GM18511 (cell line): ENCODE data around the gene DIP2B.

ENCODE experiments used
- ATAC-seq: cut with Tn5 transposase; IDR thresholded peaks from one replicate; pipeline ENCODE4 v1.9.1; 2021; ENCODE audit warnings: mild to moderate bottlenecking, moderate library complexity; ENCODE audit not compliant: unreplicated experiment

The DIP2B gene

DNA sequence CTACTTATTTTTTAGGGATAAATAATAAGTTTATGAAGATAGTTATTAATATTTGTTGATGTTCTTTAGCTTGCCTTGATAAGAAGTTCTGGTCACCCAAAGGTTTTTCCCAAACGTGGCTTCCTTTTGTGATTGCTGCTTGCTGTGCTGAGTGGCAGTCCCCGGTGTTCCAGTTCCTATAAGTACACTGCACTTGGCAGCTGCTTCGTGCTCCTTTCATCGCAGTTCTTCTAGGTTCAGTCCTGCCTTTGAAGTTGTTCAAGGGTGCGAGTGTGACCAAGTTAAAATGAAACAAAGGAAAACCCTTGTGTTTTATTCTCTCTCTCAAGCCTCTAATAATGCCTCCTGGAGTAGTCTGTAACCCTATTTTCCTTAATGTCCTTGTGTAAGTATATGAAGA is 130.6 kb downstream of the DIP2B start:
- no peak for ATAC-seq

- ATAC-seq, result no peak
Measured at GRCh38 chr12:50635857-50636256, 131.1 kb downstream of the DIP2B start.

DNA sequence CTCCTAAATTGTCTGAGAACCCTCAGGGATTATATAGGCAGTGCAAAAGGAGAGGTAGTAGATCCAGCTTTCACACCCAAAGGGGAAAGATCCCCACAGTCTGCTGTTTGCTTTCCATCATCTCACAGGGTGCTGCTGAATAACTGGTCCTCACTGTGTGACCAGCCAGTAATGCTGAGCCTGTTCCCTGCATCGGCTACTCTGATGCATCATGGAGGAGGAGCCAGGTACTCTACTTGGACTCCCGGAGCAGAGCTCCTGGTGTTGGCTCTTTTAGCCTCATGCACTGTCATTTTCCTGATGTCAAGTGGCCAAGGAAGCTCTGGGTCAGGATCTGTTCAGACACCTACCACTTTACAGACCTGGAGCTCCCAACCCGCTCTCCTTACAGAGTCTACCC is 131.7 kb downstream of the DIP2B start:
- ATAC-seq, result no peak

GRCh38 chr12:50637870-50638481 is 133.2 kb downstream of the DIP2B start:
- no peak for ATAC-seq

GRCh38 chr12:50638482-50638880 is 133.7 kb downstream of the DIP2B start:
- no peak for ATAC-seq

DNA sequence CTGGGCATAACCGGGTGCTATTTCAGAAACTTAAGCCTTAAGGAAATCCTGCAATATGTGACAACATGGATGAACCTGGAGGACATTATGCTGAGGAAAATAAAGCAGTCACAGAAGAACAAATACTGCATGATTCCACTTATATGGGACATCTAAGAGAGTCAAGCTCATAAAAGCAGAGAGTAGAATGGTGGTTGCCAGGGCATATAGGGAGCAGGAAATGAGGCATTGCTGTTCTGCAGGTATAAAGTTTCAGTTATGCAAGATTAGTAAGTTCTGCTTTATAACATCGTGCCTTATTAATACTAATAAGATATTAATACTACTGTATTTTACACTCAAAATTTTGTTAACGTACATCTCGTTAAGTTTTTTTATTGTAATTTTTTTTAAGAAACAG is 134.9 kb downstream of the DIP2B start:
- no peak for ATAC-seq

DNA sequence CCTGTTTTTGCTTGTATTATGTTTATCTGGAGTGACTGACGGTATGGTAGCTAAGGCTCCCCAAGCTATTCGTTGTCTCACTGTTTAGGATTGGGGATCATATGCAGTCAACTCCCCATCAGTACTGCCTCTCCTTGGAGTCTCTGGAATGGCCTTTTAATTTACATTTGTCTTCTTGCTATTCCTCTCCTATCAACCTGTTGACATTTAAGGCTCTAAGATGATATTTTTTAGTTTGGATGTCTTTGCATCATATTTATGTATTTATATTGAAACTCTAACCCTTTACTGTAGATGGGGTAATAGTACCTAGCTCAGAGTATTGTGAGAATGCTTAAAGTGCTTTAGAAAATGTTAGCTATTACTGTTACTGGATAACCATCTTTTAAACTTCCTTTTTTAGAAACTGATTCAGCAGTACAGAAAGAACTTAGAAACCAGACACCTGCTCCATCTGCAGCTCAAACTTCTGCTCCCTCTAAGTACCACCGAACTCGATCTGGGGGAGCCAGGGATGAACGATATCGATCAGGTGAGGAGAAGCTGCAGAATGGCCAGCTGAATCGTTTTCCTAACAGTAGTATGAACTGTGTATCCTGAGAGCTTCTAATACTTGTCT is 135.6 kb downstream of the DIP2B start:
- no peak for ATAC-seq

DNA sequence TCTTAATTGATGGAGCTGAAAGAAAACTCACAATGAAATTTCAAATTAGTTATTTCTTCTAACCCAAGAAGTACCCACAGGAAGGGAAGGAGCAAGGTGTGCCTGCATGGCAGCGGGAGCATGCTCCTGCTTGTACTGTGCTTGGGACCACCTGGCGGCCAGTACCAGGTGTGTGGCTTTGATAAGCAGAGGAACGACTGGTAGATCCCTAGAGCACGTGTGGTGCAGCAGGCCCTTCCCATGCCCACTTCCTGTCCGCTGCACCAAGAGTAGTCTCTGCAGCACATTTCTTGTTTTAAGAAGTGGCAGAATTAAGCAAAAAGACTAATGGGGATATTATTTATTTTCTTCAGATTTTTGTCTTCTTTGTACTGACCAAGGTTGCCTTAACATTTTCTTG is 136.8 kb downstream of the DIP2B start:
- ATAC-seq, result no peak

DNA sequence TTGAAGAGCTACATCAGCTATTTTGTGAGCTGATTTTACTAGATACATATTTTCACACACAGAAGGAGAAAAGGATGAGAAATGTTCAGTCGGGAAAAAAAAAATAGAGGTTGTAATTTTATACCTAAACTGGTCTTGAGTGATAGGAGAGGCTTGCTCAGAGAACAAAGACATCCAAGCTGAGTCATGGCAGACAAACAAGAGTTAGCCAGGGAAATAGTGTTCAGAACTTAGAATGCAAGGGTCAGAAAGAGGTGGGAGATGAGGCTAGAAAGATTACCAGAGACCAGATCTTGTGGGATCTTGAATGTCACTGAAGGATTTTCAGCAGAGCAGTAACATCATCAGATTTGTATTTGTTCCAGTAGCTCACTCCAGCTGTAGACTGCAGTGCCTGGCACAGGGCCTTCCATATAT is 137.3 kb downstream of the DIP2B start:
- no peak for ATAC-seq

GRCh38 chr12:50642761-50643160 is 138.0 kb downstream of the DIP2B start:
- no peak for ATAC-seq

GRCh38 chr12:50647031-50647430 is 142.2 kb downstream of the DIP2B start:
- ATAC-seq, result no peak

DNA sequence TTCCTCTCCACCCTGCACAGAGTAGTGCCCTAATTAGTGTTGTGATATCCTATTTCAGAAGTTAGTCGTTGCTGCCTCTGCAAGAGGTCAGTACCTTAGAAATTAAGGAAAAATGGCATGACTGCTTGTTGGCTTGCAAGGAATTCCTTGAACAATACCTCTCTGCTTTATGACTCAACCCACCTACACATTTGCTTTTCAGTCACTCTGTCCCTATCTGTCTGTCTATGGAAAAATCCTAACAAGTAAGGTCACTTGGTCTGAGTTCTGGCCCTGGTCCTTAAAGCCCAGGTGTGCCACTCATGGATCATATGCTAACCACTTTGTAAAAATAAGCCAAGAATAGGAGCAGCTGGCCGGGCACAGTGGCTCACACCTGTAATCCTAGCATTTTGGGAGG is 142.7 kb downstream of the DIP2B start:
- no peak for ATAC-seq

DNA sequence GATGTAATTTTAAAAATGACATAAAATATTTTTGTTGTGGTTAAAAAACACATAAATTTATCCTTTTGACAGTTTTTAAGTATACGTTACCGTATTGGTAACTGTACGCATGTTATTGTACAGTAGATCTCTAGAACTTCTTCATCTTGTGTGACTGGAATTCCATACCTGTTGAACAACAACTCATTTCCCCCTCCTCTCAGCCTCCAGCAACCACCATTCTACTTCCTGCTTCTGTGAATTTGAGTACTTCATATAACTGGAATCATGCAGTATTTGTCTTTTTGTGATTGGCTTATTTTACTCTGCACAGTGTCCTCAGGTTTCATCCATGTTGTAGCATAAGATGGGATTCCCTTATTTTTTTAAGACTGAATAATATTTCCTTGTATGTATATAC is 145.5 kb downstream of the DIP2B start:
- no peak for ATAC-seq

DNA sequence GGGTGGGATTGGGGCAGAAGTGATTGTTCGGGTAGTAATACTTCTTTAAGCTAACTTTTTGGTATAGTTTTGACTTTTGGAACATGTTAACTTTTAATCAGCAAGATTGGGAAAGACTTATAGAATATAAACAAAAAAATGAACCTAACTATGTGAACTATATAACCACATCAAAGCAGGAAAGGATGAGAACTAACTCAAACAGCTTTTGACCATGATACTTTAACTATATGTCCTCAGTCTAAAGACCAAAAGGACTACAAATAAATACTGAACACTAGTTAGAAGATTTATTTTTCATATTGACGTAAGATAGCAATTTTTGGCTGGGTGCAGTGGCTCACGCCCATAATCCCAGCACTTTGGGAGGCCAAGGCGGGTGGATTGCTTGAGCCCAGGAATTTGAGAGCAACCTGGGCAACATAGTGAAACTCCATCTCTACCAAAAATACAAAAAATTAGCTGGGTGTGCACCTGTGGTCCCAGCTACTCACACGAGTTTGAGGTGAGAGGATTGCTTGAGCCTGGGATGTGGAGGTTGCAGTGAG is 150.7 kb downstream of the DIP2B start:
- ATAC-seq, result no peak

DNA sequence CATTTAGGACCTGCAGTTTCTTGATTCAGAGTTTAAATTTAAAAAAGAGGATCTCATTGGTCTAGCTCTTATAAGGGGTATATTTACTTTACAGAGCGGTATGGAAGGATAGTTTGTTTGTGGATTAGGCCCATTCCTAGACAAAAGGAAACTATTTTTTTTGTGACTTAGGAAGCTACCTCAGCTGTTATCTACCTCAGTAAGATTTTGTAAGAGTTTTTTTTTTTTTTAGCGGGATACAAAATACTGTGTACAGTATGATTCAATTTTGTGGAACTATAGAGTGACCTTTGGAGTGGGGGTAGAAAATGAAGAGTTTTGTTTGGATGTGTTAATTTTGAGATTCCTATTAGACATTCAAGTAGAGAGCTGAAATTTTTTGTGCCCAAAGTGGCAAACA is 154.5 kb downstream of the DIP2B start:
- no peak for ATAC-seq

DNA sequence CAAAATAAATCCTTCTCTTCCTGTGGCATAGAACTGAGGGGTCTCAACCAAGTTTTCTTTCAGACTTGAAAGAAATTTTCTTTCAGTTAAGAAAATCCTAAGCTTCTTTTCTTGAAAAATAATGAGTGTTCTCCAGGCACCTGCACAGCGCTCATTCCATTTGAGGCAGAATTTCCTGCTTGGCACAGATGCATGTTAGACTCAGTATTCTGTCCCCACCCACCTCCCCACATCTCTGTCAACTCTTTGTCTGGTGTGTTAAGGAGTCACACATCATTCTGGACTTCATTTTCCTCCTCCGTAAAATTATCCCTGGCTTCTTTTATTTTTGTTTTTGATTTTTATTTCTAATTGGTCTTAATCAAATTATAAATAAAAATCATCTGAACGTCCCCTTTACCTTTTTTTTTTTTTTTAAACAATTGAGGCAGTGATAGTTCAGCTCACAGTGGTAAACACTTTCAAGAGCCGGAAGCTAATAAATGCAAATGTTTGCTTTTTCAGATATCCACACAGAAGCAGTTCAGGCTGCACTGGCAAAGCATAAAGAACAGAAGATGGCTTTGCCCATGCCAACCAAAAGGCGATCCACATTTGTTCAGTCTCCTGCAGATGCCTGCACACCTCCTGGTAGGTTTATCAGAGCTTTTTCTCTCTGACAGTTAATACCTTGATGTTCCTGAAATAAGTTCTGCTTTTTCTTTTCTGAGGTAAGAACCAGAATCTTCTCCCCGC is 155.1 kb downstream of the DIP2B start:
- no peak for ATAC-seq

DNA sequence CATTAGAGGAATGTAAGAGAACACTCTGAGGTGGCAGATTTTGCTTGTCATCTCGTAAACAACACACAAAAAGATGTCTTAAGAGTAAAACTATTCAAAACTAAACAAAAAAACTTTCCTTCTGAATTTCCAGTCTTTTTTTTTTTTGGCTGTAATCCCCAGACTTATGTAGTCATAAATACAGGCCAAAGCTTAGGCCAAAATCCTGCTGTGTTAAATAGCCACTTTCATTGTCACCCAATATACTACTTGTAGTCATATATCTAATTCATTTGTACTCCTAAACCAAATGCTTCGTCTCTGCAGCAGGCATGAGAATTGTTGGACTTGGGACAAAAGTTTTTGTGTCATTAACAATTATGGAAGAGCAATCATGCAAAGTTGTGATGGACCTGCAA is 155.6 kb downstream of the DIP2B start:
- no peak for ATAC-seq

DNA sequence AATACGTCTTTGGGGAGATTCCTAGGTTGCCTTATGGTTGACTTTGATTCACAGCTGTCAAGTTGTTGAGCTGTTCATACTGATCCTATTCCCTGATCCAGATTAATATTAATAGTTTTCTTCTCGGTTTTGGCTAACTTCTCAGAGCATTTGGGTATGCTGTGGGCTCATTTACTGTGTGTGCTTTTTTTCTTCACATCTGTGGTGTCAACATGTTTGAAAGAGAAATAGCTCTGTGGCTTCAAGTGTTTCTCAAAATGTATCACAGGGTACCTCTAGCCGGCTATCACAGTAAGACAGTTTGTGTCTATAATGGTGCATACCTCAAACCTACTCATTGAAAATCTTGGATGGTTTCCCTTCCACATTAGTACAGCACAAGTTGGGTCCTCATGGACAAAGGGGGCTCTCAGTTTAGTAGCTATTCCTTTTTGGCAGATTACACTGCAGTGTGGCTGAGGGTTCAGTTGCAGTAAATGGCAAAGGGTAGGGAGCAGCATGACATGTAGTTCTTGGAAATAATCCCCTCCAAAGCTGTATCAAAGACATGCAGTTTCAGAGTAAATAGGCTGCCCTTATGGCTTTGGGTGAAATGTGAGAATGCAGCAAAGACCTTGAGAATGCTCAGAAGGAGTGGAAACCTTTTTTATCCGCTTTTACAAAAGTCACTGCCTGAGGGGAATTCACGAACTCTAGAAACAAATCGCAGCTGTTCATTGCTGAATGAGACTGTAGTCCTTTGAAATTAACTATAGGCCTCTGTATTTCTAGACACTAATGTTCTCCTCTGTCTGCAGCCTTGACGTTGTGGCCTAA is 156.7 kb downstream of the DIP2B start:
- no peak for ATAC-seq

- no peak for ATAC-seq
Measured at GRCh38 chr12:50662116-50662510, 157.3 kb downstream of the DIP2B start.

GRCh38 chr12:50665170-50665569 is 160.4 kb downstream of the DIP2B start:
- no peak for ATAC-seq

DNA sequence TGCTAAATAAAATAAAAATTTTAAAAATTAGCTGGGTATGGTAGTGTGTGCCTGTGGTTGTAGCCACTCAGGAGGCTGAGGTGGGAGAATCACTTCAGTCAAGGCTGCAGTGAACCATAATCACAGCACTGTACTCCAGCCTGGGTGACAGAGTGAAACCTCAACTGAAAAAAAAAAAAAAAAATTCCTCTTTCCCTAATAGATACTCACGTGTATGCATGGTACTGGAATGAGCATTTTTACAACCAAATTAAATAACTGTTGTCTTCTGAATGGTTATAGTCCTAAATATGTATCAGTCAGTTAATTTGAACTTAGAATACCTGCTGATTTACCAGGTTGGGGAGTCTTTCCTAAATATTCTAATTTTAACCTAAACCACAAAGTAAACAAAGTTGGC is 160.8 kb downstream of the DIP2B start:
- no peak for ATAC-seq
